HepG2 (cell line): ENCODE data around the gene GPHN. TPM values are rescaled to one million over a fixed set of nuclear protein-coding genes. Genes with fewer than 3 reads are reported as not detected.
A peak's percentile ranks its signal among the peaks of the same experiment; 100 is the strongest.

Experiments used
- PITX1 ChIP-seq: sonication (generic); formaldehyde crosslinking; IDR thresholded peaks from 2 replicates; pipeline ENCODE4 v1.5.1; 2020; ENCODE audit warnings: mild to moderate bottlenecking, missing genetic modification reagents
- REST ChIP-seq, 2 experiments: IDR thresholded peaks; 2 replicates each; pipeline ENCODE4 v1.6.1; 2011 to 2012; ENCODE audit warnings: low read length in 2 of 2, borderline replicate concordance in 1 of 2, low read depth in 1 of 2, mild to moderate bottlenecking in 1 of 2, moderate library complexity in 1 of 2
- ZBTB1 ChIP-seq: sonication (generic); formaldehyde crosslinking; IDR thresholded peaks from 2 replicates; pipeline ENCODE4 v1.4.0; 2020; ENCODE audit warnings: missing genetic modification reagents, borderline replicate concordance
- ZMAT3 ChIP-seq: sonication (generic); formaldehyde crosslinking; conservative IDR thresholded peaks from 2 replicates; pipeline ENCODE4 v1.7.0; 2021; ENCODE audit warnings: missing genetic modification reagents
- ZNF329 ChIP-seq: sonication (generic); formaldehyde crosslinking; IDR thresholded peaks from 2 replicates; pipeline ENCODE4 v1.9.0; 2021; ENCODE audit warnings: low read depth, mild to moderate bottlenecking, missing genetic modification reagents
- ZNF557 ChIP-seq: sonication (generic); formaldehyde crosslinking; IDR thresholded peaks from 2 replicates; pipeline ENCODE4 v1.4.0; 2020; ENCODE audit warnings: missing genetic modification reagents
- ZSCAN20 ChIP-seq: sonication (generic); formaldehyde crosslinking; IDR thresholded peaks from 2 replicates; pipeline ENCODE4 v1.4.0; 2020; ENCODE audit warnings: missing genetic modification reagents, mild to moderate bottlenecking, borderline replicate concordance
- polyA plus RNA-seq, 8 experiments: library from polyadenylated mRNA; depleted of rRNA in 3 of 8; stranded (reverse) in 7 of 8; unstranded in 1 of 8; fragments of >200 nt; fragmentation: Illumina TruSeq in 4 of 8; extraction: Trizol in 4 of 8; gene quantifications; 2 replicates each; pipeline versions ENCODE4 v1.2.1 to v1.2.3, GENCODE V29; 2011 to 2016; ENCODE audit warnings: low read depth in 4 of 8, missing spikeins in 1 of 8, mixed read lengths in 1 of 8; ENCODE audit not compliant: insufficient read depth in 1 of 8
- total RNA-seq, 5 experiments: library from RNA; depleted of rRNA; stranded (reverse); fragments of >200 nt; fragmentation: Illumina TruSeq; extraction: Trizol; gene quantifications; 2 replicates each; pipeline ENCODE4 v1.2.3, GENCODE V29; 2016; ENCODE audit warnings: low read depth in 1 of 5
- TF ChIP-seq, protein P1 (sequence below): sonication (generic); formaldehyde crosslinking; IDR thresholded peaks from 2 replicates; pipeline ENCODE4 v1.4.0; 2020; ENCODE audit warnings: missing genetic modification reagents

Gene GPHN
- total and polyA plus RNA-seq, 2 of the 13 experiments (the other 11 are each of a cell fraction or from before 2014, with no cell fraction given), result 12.7 to 19.2 TPM

GRCh38 chr14:66507181-66507721 lies 696 bp upstream of the GPHN start (continued):
- no peak for TF ChIP-seq ZBTB1 (CRISPR knock-in tag)
- TF ChIP-seq, protein P1, sequence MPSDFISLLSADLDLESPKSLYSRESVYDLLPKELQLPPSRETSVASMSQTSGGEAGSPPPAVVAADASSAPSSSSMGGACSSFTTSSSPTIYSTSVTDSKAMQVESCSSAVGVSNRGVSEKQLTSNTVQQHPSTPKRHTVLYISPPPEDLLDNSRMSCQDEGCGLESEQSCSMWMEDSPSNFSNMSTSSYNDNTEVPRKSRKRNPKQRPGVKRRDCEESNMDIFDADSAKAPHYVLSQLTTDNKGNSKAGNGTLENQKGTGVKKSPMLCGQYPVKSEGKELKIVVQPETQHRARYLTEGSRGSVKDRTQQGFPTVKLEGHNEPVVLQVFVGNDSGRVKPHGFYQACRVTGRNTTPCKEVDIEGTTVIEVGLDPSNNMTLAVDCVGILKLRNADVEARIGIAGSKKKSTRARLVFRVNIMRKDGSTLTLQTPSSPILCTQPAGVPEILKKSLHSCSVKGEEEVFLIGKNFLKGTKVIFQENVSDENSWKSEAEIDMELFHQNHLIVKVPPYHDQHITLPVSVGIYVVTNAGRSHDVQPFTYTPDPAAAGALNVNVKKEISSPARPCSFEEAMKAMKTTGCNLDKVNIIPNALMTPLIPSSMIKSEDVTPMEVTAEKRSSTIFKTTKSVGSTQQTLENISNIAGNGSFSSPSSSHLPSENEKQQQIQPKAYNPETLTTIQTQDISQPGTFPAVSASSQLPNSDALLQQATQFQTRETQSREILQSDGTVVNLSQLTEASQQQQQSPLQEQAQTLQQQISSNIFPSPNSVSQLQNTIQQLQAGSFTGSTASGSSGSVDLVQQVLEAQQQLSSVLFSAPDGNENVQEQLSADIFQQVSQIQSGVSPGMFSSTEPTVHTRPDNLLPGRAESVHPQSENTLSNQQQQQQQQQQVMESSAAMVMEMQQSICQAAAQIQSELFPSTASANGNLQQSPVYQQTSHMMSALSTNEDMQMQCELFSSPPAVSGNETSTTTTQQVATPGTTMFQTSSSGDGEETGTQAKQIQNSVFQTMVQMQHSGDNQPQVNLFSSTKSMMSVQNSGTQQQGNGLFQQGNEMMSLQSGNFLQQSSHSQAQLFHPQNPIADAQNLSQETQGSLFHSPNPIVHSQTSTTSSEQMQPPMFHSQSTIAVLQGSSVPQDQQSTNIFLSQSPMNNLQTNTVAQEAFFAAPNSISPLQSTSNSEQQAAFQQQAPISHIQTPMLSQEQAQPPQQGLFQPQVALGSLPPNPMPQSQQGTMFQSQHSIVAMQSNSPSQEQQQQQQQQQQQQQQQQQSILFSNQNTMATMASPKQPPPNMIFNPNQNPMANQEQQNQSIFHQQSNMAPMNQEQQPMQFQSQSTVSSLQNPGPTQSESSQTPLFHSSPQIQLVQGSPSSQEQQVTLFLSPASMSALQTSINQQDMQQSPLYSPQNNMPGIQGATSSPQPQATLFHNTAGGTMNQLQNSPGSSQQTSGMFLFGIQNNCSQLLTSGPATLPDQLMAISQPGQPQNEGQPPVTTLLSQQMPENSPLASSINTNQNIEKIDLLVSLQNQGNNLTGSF (CRISPR knock-in tag), result peak; percentile 23; the same call in 1 of the 2 replicates
- TF ChIP-seq ZNF557 (CRISPR knock-in tag), result no peak
- no peak for TF ChIP-seq REST (IDR thresholded peaks at IDR 0.05; ENCODE audit: borderline replicate concordance in 1 of 2, low read depth in 1 of 2, low read length in 2 of 2)
- 0 out of 2 replicates have a peak, but pooled peaks have one; percentile 78 for TF ChIP-seq PITX1 (CRISPR knock-in tag)
- no peak for TF ChIP-seq ZMAT3 (CRISPR knock-in tag)
- TF ChIP-seq ZNF329 (CRISPR knock-in tag), result peak; percentile 26; the same call in 1 of the 2 replicates
- TF ChIP-seq ZSCAN20, result no peak
